NCI-H2107 treated with DMSO at 0.1 percent for 48 hours (cell line): ENCODE data around the gene CARM1.
A peak's percentile ranks its signal among the peaks of the same experiment; 100 is the strongest.
"Not testable (repeated sequence)": the region's sequence is repeated elsewhere in the genome, so short reads cannot be mapped to it uniquely, and the experiment has no call there.

Experiments used
- DNase-seq: peaks from one replicate; lab custom pipeline; 2025; ENCODE audit not compliant: unreplicated experiment; lab: John Stamatoyannopoulos, UW

Gene CARM1

DNA sequence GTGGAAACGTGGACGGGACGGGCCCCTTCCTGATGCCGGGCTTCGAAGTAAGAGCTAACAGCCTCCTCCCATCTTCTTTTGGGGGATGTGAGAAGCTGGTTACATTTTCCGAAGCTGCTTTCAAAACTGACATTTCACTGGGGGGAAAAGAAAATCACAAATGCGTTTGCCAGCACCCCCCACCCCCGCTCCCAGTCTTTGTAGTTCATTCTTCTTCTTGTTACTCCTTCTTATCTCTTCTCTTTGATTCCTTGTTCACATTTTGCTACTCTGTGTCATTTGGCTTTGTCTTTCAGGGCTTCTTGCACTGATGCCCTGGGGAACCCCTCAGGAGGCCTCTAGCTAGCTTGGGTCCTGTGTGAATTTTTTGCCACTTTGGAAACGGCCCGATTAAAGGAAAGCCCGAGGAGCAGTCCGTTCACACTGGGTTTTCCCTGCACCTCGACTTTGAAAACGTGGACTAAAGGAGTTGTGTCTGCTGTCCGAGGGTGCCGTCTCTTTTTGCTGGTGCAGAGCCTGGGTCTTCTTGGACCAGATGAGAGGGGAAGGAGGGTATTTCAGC lies 1.3 kb downstream of the CARM1 start:
- DNase-seq: no peak

DNA sequence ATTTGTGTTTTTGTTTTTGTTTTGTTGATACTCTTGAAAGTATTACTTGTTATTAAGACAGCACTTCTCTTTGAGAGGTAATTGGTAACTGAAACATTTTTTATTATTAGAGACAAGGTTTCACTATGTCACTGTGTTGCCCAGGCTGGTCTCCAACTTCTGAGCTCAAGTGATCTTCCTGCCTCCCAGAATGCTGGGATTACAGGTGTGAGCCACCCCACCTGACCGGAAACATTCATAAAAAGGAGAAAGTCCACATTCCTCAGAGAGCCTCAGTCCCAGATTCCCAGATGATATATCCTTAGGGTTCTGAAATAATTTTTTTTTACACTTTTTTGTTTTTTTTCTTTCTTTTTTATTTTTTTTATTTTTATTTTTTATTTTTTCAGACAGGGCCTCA lies 2.7 kb downstream of the CARM1 start:
- DNase-seq: no peak

DNA sequence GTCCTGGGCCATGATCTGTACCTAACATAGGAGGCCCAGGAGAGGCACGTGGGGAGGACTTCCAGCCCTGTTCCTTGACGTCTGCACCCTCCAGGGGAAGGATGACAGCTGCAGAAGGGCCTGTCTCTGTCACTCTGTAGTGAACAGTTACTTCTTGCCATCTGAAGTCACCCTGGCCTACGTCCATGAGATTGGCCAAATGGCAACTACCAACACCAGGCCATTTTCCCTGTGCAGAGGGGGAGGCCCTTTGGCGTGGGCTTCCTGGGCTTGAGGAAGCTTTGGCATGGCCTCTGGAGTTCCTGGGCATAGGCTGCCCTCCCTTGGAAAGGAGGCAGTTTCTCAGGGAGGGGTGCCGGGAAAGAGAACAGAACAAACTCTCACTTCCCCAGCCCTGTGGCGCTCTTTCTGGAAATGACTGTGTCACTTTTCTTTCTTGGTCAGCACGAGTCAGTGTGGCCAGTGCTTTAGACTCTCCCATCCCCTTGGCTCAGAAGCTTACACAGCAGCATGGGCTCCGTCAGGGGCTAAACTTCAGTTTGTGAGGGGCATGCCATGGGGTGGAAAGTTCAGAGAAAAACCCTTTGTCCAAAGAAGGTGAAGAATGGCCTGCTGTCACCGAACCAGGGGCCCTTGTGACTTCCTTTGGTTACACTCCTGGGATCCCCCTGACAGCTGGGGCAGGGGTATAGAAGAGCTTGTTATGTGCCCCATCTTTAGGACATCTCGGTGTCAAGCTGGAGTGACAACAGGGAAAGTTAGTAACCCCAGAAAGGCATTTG lies 5.3 kb downstream of the CARM1 start:
- no peak for DNase-seq

DNA sequence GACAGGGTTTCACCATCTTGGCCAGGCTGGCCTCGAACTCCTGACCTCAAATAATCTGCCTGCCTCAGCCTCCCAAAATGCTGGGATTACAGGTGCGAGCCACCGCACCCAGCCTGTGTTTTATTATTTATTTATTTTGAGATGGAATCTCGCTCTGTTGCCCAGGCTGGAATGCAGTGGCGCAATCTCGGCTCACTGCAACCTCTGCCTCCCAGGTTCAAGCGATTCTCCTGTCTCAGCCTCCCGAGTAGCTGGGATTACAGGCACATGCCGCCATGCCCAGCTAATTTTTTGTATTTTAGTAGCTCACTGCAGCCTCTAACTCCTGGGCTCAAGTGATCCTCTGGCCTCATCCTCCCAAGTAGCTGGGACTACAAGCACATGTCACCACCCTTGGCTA lies 6.3 kb downstream of the CARM1 start:
- not testable (repeated sequence) for DNase-seq

DNA sequence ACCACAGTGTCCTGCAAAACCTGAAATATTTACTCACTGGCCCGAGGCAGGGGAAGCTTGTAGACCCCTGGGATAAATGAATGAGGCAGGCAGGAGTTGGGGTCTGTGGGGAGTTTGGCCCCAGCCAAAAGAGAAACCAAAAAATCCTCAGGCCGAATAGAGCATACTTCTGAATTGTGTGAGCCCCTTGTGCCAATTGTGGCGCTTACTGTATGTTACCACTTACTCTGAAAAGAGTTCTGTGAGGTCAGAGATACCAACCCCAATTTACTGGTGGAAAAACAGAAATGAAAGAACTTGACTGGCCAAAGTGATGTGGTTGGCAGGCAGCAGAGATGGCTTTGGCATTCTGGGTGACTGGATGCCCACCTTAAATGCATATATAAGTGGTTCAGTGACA lies 6.9 kb downstream of the CARM1 start:
- no peak for DNase-seq

DNA sequence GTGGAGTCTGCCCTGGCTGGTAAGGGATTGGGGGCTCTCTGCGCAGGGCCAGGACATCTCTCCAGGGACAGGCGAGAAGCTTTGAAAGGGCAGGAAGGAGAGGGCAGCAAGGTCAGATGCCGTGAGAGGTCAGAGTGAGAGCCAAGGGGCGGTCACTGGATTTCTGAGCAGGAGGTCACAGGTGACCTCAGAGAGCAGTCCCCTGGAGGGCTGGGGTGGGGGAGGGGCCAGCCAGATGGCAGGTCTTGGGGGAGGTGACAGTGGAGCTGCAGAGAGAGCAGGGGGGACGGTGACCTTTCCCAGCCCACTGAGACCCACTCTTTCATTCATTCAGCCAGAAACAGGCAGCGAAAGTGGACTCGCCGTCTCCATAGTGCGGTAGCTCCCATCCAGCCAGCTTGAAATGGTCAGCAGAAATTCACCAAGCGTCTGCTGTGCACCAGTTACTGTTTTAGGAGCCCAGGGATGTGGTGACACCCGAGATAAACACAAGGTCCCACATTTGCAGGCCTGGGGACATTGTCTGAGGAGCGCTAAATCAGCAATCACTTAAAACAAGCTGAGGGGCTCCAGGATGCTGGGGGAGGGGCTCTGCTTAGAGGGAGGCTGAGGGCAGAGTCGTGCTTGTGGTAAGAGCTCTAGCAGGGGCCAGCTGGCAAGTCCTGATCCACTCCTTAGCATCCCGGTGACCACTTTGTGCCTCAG lies 10.2 kb downstream of the CARM1 start:
- DNase-seq: no peak

DNA sequence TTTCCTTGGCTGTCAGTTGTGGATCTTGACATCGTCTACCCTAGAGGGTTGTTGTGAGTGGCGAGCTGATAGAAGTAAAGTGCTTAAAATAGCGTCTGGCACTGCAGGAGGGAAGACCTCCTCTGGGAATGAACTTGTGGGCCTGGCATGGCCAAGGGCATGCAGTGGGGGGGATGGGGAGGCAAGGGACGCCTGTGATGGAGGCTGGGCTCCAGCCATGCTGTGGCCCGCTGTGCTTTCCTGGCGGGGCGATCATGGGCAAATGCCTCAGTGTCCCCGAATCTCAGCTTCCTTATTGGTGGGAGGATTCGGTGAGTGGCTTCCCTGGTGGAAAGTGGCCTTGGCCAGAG lies 10.7 kb downstream of the CARM1 start:
- DNase-seq: no peak

DNA sequence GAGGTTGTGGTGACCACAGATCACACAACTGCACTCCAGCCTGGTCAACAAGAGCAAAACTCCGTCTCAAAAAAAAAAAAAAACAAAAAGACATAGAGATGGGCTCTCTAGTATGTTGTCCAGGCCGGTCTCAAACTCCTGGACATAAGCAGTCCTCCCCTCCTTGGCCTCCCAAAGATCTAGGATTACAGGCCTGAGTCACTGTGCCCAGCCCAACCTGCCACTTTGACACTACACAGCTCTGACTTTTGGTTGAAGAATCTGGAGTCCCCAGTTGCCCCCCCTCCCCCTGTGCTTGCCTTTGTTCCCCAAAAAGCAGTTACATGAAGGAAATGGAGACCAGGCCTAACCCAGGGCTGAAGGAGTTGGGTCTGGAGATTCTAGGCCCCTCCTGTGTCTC lies 12.9 kb downstream of the CARM1 start:
- no peak for DNase-seq

DNA sequence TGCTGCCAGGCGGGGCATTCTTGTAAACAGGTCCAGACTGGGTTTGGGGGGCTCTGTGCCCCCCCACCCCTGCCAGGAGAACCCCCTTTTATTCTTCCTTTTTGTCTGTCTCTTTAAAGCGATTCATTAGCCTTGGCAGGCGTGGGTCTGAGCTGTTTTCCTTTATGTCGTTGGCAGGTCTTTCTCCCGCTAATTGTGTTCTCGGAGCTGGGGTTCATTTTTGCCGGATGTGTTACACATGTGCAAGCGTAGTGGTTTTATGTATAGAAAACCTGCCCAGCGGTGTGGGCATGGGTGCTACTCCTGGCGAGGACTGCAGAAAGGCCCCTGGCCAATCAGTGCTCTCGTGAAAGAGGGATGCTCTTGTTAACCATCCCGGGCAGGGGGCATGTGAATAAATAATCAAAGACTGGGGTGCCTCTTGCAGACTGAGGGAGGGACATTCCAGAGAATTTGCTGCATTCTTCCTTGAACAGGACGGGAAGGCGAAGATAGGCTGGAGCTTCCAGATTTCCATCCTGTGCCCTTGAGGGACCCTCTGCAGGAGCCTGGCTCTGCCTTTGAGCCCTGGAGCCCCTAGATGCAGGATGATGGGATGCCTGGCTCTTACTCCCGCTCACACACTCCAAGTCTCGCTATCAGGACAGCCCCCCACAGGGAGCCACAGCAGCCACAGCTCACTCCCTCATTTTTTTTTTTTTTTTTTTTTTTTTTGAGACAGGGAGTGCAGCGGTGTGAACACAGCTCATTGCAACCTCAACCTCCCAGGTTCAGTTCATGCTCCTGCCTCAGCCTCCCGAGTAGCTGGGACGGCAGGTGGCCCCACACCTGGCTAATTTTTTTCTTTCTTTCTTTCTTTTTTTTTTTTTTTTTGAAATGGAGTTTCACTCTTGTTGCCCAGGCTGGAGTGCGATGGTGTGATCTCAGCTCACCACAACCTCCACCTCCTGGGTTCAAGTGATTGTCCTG lies 14.1 kb downstream of the CARM1 start:
- no peak for DNase-seq

DNA sequence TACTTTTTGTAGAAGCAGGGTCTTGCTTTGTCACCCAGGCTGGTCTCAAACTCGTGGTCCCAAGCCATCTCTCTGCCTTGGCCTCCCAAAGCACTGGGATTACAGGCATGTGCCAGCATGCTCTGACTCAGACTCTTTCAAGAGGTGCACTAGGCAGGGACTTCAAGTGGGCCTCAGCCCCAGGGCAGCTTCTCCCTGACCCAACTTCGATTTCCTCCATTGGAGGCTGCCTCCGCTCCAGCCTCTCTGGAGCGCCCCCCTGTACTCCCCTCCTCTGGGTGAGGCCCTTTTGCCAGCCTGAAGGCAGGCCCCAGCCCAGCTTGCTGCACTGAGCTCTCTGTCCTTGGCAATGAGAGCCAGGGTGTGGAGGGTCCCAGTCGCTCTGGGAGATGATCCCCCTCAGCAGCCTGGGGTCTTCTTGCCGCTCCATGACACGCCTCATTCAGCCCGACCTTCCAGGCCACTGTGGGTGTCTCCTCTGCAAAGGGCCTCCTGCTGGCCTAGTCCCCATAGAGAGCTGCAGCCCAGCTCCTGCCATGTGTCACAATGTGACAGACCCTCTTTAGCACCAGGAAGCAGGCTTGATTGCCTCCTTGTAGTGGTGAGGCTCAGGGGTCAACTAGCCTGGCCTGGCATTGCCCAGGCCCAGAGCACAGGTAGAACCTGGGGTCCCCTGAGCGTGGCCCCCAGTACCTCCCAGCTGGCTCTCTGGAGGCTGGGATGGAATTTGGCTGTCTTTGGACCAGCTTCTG lies 16.4 kb downstream of the CARM1 start:
- no peak for DNase-seq

DNA sequence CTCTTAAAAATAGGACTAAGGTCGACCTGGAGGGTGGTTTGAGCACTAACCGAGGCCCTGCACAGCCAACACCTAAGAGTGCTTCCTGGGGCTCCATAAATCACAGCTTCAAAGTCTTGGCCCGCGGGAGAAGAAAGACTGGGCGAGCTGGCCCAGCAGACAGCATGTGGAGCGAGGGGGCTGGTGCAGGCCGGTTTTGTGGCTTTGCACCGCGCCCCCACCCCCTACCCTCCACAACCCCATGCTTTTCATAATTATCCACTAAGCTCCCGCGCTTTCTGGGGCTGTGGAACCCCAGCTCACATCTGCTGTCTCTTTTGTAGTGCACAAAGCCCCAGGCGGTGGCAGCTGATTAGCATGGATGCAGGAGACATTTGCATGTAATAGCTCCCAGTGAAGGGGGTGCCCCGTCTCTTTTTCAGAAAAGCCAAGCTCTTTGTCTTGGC lies 17.1 kb downstream of the CARM1 start:
- peak; percentile 84 for DNase-seq

DNA sequence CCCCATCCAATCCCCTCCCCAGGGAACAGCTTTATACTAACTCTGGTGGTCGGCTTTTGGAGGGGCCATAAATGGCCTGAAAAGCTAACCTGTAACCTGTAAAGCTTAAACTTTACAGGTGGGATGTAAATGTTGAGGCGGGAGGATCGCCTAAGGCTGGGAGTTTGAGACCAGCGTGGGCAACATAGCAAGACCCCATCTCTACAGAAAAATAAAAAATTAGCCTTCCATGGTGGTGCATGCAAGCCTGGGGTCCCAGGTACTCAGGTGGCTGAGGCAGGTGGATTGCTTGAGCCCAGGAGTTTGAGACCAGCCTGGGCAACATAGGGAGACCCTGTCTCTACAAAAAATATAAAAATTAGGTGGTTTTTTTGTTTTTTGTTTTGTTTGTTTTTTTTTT lies 18.5 kb downstream of the CARM1 start:
- no peak for DNase-seq

DNA sequence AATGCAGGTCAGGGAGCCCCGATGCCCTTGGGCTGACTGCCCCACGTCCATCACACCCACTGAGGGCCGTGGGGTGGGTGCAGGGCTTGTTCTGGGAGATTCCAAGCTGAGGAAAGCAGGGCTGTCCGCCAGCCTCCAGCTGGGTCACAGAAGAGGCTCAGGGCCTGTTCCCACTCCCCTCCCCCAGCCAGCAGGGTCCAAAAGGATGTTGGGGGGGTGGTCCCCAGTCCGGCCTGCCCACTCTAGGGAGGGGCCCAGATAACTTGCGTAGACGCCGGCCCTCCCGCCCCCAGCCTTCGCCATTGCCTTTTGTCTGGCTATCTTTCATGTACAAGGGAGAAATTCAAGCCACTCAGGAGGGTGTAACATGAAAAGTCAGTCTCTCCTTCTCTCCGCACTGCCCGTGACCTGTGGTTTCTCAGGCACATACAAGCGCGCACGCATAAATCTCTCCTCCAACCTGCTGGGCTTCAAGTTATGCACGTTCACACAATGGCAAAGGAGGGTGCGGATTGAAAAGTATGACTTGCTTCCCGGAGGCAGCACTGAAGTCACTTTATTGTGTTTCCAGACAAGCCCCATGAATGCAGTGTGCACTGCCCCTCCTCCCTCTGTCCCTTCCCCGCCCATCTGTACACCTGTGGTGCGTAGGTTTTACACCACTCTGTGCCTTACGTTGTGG lies 20.2 kb downstream of the CARM1 start:
- DNase-seq: peak; percentile 90

DNA sequence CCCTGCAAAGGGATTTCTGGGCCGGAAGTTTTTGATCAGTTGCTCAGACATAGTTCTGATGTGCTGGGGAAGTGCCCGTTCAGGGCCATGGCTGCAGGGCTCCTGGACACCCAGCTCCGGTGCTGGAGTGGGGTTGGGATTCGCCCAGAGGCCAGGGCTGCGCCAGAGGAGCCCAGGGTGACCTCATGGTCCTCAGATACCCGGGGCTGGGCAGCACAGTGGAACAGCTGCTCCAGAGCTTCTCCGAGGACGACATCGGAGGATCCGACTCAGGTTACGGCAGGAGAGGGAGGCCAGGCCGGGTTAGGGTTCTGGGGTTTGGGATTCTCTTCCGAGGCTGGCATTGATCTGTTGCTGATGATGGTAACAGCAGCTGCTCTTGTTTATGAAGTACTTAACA lies 20.9 kb downstream of the CARM1 start:
- peak; percentile 83 for DNase-seq

DNA sequence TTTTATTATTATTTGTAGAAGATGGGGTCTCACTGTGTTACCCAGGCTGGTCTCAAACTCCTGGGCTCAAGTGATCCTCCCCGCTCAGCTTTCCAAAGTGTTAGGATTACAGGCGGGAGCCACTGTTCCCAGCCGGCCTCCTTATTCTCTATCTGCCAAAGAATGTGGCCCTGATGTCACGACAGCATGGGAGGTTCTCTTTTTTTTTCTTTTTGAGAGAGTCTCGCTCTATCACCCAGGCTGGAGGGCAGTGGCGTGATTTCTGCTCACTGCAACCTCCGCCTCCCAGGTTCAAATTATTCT lies 23.5 kb downstream of the CARM1 start:
- DNase-seq: no peak

DNA sequence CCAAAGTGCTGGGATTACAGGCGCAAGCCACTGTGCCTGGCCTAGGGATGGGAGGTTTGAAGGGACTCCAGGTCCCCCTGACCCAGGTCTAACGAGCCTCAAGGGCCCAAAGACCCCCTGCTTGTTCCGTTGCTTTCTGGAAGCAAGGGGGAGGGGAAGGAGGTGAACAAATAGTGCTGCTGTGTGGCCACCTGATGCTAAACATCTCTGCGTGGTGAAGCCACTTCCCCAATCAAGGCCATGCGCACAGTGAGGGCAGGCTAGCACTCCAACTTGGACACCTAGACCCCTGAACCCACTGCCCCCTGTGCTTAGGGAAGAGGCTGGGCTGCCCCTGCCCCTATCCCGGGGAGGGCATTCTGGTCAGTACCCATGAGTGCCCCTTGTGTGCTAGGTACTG lies 24.0 kb downstream of the CARM1 start:
- no peak for DNase-seq

DNA sequence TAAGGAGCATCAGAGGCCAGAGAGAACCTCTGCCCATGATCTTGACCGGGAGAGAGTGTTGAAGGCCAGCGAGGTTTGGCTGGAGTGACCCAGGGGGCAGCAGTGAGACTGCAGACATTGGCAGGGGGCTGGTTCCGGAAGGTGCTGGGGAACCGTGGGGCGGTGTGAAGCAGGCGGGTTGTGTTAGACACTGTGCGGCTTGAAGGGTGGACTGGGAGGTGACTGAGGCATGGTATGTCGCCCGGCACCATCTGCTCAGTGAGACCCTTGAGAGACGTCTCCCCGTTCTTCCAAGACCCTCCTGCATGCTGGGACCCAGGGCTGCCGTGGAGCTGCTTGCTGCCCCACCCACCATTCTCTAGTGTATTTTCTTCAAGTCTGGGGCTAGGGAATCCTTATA lies 24.6 kb downstream of the CARM1 start:
- DNase-seq: no peak

DNA sequence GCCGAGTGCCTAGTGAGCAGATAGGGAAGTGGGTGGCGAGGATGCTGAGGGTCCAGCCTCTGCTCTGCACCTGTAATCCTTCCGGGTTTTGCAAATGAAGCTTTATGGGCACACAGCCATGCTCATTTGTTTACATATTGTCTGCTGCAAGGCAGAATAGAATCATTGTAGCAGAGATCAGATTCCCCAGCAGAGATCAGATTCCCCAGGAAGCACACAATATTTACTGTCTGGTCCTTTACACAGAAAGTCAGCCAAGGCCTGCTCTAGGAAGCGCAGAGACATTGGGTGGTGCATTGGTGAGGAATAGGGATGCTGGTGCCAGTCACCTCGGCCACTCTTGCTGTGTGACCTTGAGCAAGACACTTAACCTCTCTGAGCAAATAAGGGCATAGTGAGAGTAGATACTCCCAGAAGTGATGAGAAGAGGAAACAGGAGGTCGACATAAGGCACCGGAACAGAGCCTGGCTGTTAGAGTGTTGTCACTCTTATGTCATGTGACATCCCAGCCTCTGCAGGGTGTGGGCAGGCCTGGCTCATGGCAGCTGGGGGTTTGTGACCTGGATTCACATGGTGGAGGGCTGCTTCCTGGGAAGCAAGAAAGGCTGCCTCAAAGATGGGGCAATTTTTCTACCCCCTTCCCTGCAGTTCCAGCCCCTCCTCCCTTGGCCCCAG lies 25.6 kb downstream of the CARM1 start:
- peak; percentile 83 for DNase-seq

DNA sequence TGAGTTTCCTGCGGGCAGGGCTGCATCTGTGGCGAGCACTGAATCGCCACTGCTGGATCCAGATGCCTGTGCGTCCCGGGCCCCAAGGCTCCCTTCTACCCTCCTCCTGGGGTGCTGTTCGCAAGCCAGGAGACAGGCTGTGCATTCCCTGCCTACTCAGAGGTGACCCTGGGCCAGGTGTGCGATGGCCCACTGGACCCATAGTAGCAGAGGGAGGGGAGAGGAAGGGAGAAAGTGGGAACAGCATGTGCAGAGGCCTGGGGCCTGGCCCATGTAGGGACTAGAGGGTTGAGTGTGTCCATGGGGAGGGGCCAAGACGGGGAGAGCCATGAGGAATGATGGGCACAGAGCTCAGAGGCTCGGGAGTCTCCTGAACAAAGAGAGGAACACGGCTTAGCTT lies 27.3 kb downstream of the CARM1 start:
- DNase-seq: no peak
